Brain microvascular endothelial cell (primary cell): Measurements from ENCODE around the gene KLHDC4.

ENCODE experiments used
- DNase-seq: peaks from one replicate; pipeline ENCODE4 v3.0.0-alpha.2; 2020
- H3K27ac ChIP-seq: fragments of 250-450 bp; sonication (Bioruptor Pico); 2 replicates; pipeline ENCODE4 v1.5.1; 2020; ENCODE audit warnings: mild to moderate bottlenecking, moderate library complexity
- H3K27me3 ChIP-seq: fragments of 250-450 bp; sonication (Bioruptor Pico); replicated peaks from 2 replicates; pipeline ENCODE4 v1.5.1; 2020; ENCODE audit warnings: mild to moderate bottlenecking
- H3K36me3 ChIP-seq: fragments of 250-450 bp; sonication (Bioruptor Pico); replicated peaks from 2 replicates; pipeline ENCODE4 v1.5.1; 2020; ENCODE audit warnings: mild to moderate bottlenecking
- H3K4me3 ChIP-seq: 2 replicates; pipeline ENCODE4 v1.5.1; 2011; ENCODE audit warnings: low read depth, mild to moderate bottlenecking, control low read depth, low read length, moderate library complexity
- CTCF ChIP-seq: IDR thresholded peaks from 2 replicates; pipeline ENCODE4 v1.5.1; 2011; ENCODE audit warnings: low read depth, mild to moderate bottlenecking, moderate library complexity, low read length, control low read depth, inconsistent platforms; ENCODE audit errors: missing control alignments
- in situ Hi-C: cut with HindIII; loops from 2 replicates; pipeline ENCODE4 v1.10.0; 2017; ENCODE audit warnings: low sequenced_read_pairs, low pct_ligation_motif_present

Gene KLHDC4

GRCh38 chr16:87694441-87695125 lies 71.2 kb downstream of the KLHDC4 start:
- H3K27me3 ChIP-seq, result peaks cover 2% of the 10 kb centered on the region
- TF ChIP-seq CTCF, result no peak
- H3K36me3 ChIP-seq, result no peaks in the 10 kb centered on the region
- H3K4me3 ChIP-seq, result no peak overlapping the region
- H3K27ac ChIP-seq, result no peak overlapping the region
- in situ Hi-C loops, result no loop called here
- no peak for DNase-seq

GRCh38 chr16:87693827-87694226 lies 72.0 kb downstream of the KLHDC4 start:
- Histone ChIP-seq H3K27me3 (peaks cover 2% of the 10 kb centered on the region), H3K27ac (no peak overlapping the region), H3K4me3 (no peak overlapping the region), H3K36me3 (no peaks in the 10 kb centered on the region)
- TF ChIP-seq CTCF, result no peak
- in situ Hi-C loops, result no loop called here
- DNase-seq, result no peak

GRCh38 chr16:87692756-87693155 lies 73.0 kb downstream of the KLHDC4 start:
- DNase-seq, result no peak
- H3K4me3 ChIP-seq, result no peak overlapping the region
- no peak for TF ChIP-seq CTCF
- in situ Hi-C loops, result no loop called here
- peaks cover 2% of the 10 kb centered on the region for H3K27me3 ChIP-seq
- H3K36me3 ChIP-seq, result no peaks in the 10 kb centered on the region
- H3K27ac ChIP-seq, result no peak overlapping the region

- H3K36me3 ChIP-seq, result no peaks in the 10 kb centered on the region
- no peak overlapping the region for H3K27ac ChIP-seq
- H3K4me3 ChIP-seq, result no peak overlapping the region
- H3K27me3 ChIP-seq, result peaks cover 5% of the 10 kb centered on the region
- in situ Hi-C loops, result no loop called here
- DNase-seq, result no peak
- TF ChIP-seq CTCF, result no peak
Measured at GRCh38 chr16:87692176-87692575, 73.6 kb downstream of the KLHDC4 start.

GRCh38 chr16:87691686-87692079 lies 74.1 kb downstream of the KLHDC4 start:
- no peak for DNase-seq
- Histone ChIP-seq H3K4me3 (no peak overlapping the region), H3K27me3 (peaks cover 6% of the 10 kb centered on the region), H3K36me3 (no peaks in the 10 kb centered on the region), H3K27ac (no peak overlapping the region)
- no peak for TF ChIP-seq CTCF
- in situ Hi-C loops, result no loop called here
